Retinal pigment epithelial cell (primary cell): ENCODE results near the gene PCSK4.

Experiments used
- DNase-seq: peaks from one replicate; pipeline ENCODE4 v3.0.0-alpha.2; 2010; ENCODE audit warnings: low read depth
- H3K4me3 ChIP-seq: 2 replicates; pipeline ENCODE4 v1.5.1; 2011; ENCODE audit warnings: mild to moderate bottlenecking, low read length, control low read depth, moderate library complexity
- CTCF ChIP-seq: conservative IDR thresholded peaks from 2 replicates; pipeline ENCODE4 v1.5.1; 2011; ENCODE audit warnings: low read depth, low read length, control low read depth, inconsistent platforms

Gene PCSK4

DNA sequence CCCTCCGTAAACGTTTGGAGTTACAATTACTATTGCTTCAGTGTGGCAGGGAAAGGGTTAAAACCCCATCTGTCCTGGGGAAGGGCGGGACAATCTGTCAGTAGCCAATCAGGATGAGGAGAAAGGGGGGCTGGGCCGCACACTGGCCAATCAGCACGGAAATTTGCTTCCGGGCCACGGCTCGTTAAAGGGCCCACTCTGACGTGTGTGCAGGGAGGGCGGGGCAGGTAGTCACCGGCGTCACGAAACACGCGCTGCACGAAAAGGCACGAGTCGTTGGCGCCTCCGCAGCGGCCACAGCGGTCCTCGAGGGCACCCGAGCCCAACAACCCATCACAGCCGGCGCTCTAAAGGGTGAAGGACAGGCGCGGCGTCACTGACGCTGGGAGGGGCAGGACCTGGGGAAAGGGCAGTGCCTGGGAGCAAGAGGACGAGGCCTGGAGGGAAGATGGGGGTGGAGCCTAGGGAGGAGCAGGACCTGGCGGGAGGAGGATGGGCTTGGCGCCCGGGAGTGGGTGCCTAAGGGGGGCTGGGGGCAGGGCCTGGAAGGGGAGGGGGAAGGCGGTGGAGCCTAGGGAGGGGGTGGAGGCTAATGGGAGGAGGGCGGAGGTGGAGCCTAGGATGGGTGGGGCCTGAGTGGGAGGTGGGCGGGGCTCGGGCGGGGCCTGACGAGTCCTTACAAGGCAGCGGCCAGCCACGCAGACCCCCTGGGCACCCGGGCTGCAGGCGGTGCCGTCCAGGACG is 17.8 kb upstream of the PCSK4 start:
- peak overlapping the region; percentile 53 for H3K4me3 ChIP-seq
- TF ChIP-seq CTCF: no peak
- peak; percentile 89 for DNase-seq

- TF ChIP-seq CTCF: no peak
- no peak for DNase-seq
- peak overlapping the region; percentile 7 for H3K4me3 ChIP-seq
Observed at GRCh38 chr19:1507192-1507660, 17.1 kb upstream of the PCSK4 start.

DNA sequence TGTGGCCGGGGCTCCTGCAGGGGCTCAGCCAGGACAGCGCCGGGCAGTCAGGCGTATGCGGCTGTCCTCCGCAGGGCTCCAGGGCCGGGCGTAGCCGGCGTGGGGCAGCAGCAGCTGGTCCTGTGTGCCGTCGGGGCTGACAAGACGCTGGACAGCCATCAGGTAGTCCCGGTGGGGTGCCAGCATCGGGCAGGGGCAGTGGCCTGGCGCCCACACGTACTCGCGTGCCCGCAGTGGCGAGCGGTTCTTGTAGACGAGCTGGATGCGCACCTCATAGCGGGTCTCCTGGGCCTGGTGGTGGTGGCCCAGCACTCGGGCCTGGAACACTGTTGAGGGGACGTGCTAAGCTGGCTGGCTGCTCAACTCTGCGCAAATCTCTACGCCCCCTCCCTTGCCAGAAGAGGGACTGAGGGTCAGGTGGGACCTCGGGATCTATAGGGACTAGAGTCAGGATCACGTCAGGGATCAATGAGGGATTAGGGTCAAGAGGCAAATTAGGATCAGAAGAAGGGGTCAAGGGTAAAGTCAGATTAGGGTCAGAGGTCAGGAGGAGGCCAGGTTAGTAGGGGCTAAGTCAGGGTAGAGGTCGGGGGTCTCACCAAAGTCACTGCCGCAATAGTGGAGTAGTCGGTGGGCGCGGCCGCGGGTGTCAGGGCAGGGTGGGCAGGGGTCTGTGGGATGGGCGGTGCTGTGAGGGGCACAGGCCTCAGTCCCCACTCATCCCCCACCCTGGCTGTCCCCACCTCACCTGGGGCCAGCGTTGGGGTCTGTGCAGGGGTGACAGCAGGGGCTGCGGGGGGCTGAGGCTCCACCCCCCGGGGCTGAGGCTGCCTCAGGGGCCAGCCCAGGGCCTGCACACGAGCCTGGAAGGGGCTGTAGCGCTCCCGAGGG is 16.1 kb upstream of the PCSK4 start:
- no peak for TF ChIP-seq CTCF
- no peak overlapping the region for H3K4me3 ChIP-seq
- DNase-seq: no peak

DNA sequence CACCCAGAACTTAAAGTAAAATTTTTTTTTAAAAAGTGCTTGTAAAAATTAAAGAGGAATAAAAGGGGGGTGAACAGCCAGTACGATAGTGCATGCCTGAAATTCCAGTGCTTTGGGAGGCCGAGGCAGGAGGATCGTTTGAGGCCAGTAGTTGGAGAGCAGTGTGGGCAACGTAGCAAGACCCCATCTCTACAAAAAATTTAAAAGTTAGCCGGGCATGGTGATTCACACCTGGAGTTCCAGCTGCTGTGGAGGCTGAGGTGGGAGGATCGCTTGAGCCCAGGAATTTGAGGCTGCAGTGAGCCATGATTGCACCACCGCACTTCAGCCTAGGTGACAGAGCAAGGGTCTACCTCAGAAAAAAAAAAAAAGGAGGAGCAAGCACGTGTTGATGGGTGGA is 14.9 kb upstream of the PCSK4 start:
- H3K4me3 ChIP-seq: no peak overlapping the region
- DNase-seq: no peak
- no peak for TF ChIP-seq CTCF

DNA sequence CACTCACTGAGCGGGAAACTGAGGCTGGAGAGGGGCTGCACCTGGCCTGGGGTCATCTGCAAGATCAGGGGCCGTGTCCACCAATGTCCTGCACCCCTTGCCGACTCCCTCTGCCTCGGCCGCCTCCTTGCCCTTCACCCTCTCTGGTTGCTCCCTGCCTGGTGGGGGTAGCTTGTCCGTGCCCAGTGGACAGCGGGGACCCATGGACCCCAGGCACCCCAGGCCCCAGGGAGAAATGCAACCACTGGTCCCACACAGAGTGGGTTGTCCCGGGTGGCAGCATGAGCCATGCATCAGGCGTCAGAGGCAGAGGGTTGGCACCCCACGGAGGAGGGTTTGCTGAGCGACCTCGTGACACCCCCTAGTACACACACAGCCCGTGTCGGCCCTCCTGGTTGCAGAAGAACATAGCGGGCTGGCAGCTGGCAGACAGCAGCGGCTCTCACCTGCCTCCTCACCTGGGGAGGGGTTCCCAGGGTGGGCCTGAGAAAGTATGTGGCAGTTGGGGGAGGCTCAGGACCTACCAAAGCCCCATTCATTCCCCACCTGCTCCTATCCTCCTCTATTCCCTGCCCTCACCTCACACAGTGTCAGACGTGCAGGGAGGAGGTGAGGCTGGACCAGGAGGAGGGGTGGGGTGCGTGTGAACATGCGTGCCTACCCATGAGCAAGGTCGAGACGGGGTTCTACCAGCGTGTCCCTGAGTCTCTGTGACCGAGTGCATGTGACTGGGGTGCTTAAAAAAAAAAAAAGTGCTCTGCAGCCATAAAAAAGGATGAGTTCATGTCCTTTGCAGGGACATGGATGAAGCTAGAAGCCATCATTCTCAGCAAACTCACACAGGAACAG is 14.0 kb upstream of the PCSK4 start:
- no peak overlapping the region for H3K4me3 ChIP-seq
- no peak for DNase-seq
- TF ChIP-seq CTCF: no peak

GRCh38 chr19:1503089-1503924 is 13.2 kb upstream of the PCSK4 start:
- DNase-seq: no peak
- H3K4me3 ChIP-seq: no peak overlapping the region

More at GRCh38 chr19:1503089-1503924, 13.2 kb upstream of the PCSK4 start:
- peak; percentile 70 for TF ChIP-seq CTCF
